ENCODE data around the gene MYH10.
"Not testable (repeated sequence)": the region's sequence is repeated elsewhere in the genome, so short reads cannot be mapped to it uniquely, and the experiment has no call there.

Gene MYH10

GRCh38 chr17:8662076-8662831, 31.7 kb upstream of the MYH10 start:
- Histone ChIP-seq H2BK12ac (ENCODE audit: low read length) (no peak overlapping the region), H3K79me1 (ENCODE audit: low read depth, low read length) (no peaks in the 10 kb centered on the region), H2BK5ac (ENCODE audit: low read length) (no peak overlapping the region), H2BK15ac (ENCODE audit: low read length) (no peak overlapping the region), H4K8ac (ENCODE audit: low read depth, low read length) (no peak overlapping the region), H3K4me3 (ENCODE audit: low read length in 2 of 2) (no peak overlapping the region), H2AK5ac (ENCODE audit: low read depth, low read length) (no peak overlapping the region), H3K36me3 (replicated peaks in 1 of 2; ENCODE audit: control insufficient read depth in 2 of 2, insufficient read depth in 2 of 2, low read length in 2 of 2) (no peaks in the 10 kb centered on the region), H3K4me1 (ENCODE audit: control insufficient read depth in 2 of 2, insufficient read depth in 1 of 2, low read depth in 1 of 2, low read length in 2 of 2) (no peaks in the 10 kb centered on the region), H3K9ac (ENCODE audit: low read depth, low read length, poor library complexity) (no peak overlapping the region), H2AFZ (ENCODE audit: low read length) (no peak overlapping the region), H3K9me3 (replicated peaks in 1 of 2; ENCODE audit: control insufficient read depth in 2 of 2, insufficient read depth in 1 of 2, low read depth in 1 of 2, low read length in 2 of 2) (no peaks in the 10 kb centered on the region), H3K18ac (ENCODE audit: low read length) (no peak overlapping the region), H3K14ac (ENCODE audit: low read length) (no peak overlapping the region), H4K91ac (ENCODE audit: low read depth, low read length, poor library complexity) (no peak overlapping the region), H3K4me2 (ENCODE audit: insufficient read depth, low read length, poor library complexity, severe bottlenecking) (no peak overlapping the region), H3K27ac (replicated peaks; ENCODE audit: low read length) (no peak overlapping the region), H3K4ac (ENCODE audit: low read length) (no peak overlapping the region), H3K27me3 (ENCODE audit: control insufficient read depth in 3 of 3, insufficient read depth in 3 of 3, low read depth in 1 of 3, low read length in 3 of 3) (peaks cover 0 to 10% (median 0%) of the 10 kb centered on the region in 3 experiments), H2BK120ac (ENCODE audit: low read depth, low read length) (no peak overlapping the region), H3K23ac (ENCODE audit: low read depth, low read length, poor library complexity) (no peak overlapping the region)
- WGBS, 2 donors (ENCODE audit: extremely low coverage in 2 of 2, insufficient read length in 2 of 2, insufficient replicate concordance in 1 of 2): no CpG with 5 or more reads among the region's 4 CpGs
- DNase-seq (ENCODE audit: low spot score): no peak

GRCh38 chr17:8660709-8661108, 30.2 kb upstream of the MYH10 start:
- not testable (repeated sequence) for H3K23ac ChIP-seq (ENCODE audit: low read depth, low read length, poor library complexity); H3K4ac ChIP-seq (ENCODE audit: low read length); H2BK15ac ChIP-seq (ENCODE audit: low read length); H3K14ac ChIP-seq (ENCODE audit: low read length); H2AFZ ChIP-seq (ENCODE audit: low read length); H4K91ac ChIP-seq (ENCODE audit: low read depth, low read length, poor library complexity); H3K27ac ChIP-seq (replicated peaks; ENCODE audit: low read length); H3K36me3 ChIP-seq (replicated peaks in 1 of 2; ENCODE audit: control insufficient read depth in 2 of 2, insufficient read depth in 2 of 2, low read length in 2 of 2); H3K18ac ChIP-seq (ENCODE audit: low read length); H3K4me3 ChIP-seq (ENCODE audit: low read length in 2 of 2); H3K4me2 ChIP-seq (ENCODE audit: insufficient read depth, low read length, poor library complexity, severe bottlenecking); H2BK12ac ChIP-seq (ENCODE audit: low read length); H3K9ac ChIP-seq (ENCODE audit: low read depth, low read length, poor library complexity); H3K9me3 ChIP-seq (replicated peaks in 1 of 2; ENCODE audit: control insufficient read depth in 2 of 2, insufficient read depth in 1 of 2, low read depth in 1 of 2, low read length in 2 of 2); H2BK5ac ChIP-seq (ENCODE audit: low read length); H3K79me1 ChIP-seq (ENCODE audit: low read depth, low read length); H2BK120ac ChIP-seq (ENCODE audit: low read depth, low read length); H2AK5ac ChIP-seq (ENCODE audit: low read depth, low read length); DNase-seq (ENCODE audit: low spot score); H3K4me1 ChIP-seq (ENCODE audit: control insufficient read depth in 2 of 2, insufficient read depth in 1 of 2, low read depth in 1 of 2, low read length in 2 of 2); H4K8ac ChIP-seq (ENCODE audit: low read depth, low read length)
- H3K27me3 ChIP-seq (ENCODE audit: control insufficient read depth in 3 of 3, insufficient read depth in 3 of 3, low read depth in 1 of 3, low read length in 3 of 3): peaks cover 0 to 10% (median 0%) of the 10 kb centered on the region in 3 experiments

DNA sequence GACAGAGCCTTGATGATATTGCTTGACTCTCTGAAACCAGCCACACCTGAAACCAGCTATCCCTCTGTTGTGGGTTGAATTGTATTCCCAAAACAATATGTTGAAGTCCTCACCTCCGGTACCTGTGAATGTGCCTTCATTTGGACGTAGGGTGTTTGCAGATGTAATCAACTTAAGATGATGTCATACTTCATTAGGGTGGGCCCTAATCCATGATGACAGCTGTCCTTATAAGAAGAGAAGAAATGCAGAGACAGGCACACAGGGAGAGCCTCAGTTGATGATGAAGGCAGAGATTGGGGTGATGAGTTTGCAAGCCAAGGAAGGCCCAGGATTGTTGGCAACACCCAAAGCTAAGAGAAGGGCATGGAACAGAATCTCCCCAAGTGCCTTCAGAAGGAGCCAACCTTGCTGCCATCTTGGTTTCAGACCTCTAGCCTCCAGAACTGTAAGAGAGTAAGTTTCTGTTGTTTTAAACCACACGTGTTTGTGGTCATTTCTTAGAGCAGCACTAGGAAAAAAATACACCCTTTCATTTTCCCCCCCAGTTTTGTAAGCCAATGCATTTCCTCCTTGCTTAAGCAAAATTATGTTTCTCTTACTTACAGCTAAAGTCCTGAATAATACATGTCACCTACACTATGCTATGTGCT, 29.4 kb upstream of the MYH10 start:
- no peak for DNase-seq (ENCODE audit: low spot score)

DNA sequence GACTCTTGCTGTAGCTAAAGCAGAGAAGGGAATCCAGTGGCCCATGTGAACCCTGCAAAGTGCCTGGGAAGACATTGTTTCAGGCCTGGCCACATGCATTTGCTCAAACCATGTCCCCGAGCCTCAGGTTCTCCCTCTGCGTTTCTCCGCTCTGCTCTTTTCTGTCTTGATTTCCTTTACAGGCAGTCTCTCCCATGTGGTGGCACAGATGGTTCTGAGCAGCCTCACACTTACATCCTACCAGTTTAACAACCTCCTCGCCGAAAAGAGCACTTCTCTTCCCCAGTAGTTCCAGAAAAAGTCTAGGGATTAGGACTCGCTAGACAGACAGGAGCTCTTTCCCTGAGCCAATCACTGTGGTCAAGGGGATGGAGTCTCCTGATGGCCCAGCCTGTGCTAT, 28.3 kb upstream of the MYH10 start:
- H2BK15ac ChIP-seq (ENCODE audit: low read length): no peak overlapping the region
- H4K8ac ChIP-seq (ENCODE audit: low read depth, low read length): no peak overlapping the region
- no peak overlapping the region for H2BK12ac ChIP-seq (ENCODE audit: low read length)

More for the DNA sequence above, 29.4 kb upstream of the MYH10 start:
- no peak overlapping the region for H4K91ac ChIP-seq (ENCODE audit: low read depth, low read length, poor library complexity)
- no peaks in the 10 kb centered on the region for H3K4me1 ChIP-seq (ENCODE audit: control insufficient read depth in 2 of 2, insufficient read depth in 1 of 2, low read depth in 1 of 2, low read length in 2 of 2)
- peak overlapping the region; percentile 73 for H4K8ac ChIP-seq (ENCODE audit: low read depth, low read length)
- peaks cover 0 to 10% (median 0%) of the 10 kb centered on the region in 3 experiments for H3K27me3 ChIP-seq (ENCODE audit: control insufficient read depth in 3 of 3, insufficient read depth in 3 of 3, low read depth in 1 of 3, low read length in 3 of 3)
- H3K18ac ChIP-seq (ENCODE audit: low read length): no peak overlapping the region
- no peak overlapping the region for H2AK5ac ChIP-seq (ENCODE audit: low read depth, low read length)
- no peaks in the 10 kb centered on the region for H3K79me1 ChIP-seq (ENCODE audit: low read depth, low read length)
- H3K9ac ChIP-seq (ENCODE audit: low read depth, low read length, poor library complexity): no peak overlapping the region
- H2BK15ac ChIP-seq (ENCODE audit: low read length): no peak overlapping the region
- peaks cover 0 to 3% of the 10 kb centered on the region in 2 donors for H3K9me3 ChIP-seq (replicated peaks in 1 of 2; ENCODE audit: control insufficient read depth in 2 of 2, insufficient read depth in 1 of 2, low read depth in 1 of 2, low read length in 2 of 2)
- no peak overlapping the region for H2BK5ac ChIP-seq (ENCODE audit: low read length)
- H3K4me3 ChIP-seq (ENCODE audit: low read length in 2 of 2): no peak overlapping the region
- H3K23ac ChIP-seq (ENCODE audit: low read depth, low read length, poor library complexity): no peak overlapping the region
- no peak overlapping the region for H2AFZ ChIP-seq (ENCODE audit: low read length)
- WGBS, 2 donors (ENCODE audit: extremely low coverage in 2 of 2, insufficient read length in 2 of 2, insufficient replicate concordance in 1 of 2): no CpG with 5 or more reads among the region's 3 CpGs
- no peak overlapping the region for H3K4ac ChIP-seq (ENCODE audit: low read length)
- no peak overlapping the region for H3K27ac ChIP-seq (replicated peaks; ENCODE audit: low read length)
- H2BK12ac ChIP-seq (ENCODE audit: low read length): no peak overlapping the region
- H3K14ac ChIP-seq (ENCODE audit: low read length): no peak overlapping the region
- no peak overlapping the region for H2BK120ac ChIP-seq (ENCODE audit: low read depth, low read length)
- no peaks in the 10 kb centered on the region for H3K36me3 ChIP-seq (replicated peaks in 1 of 2; ENCODE audit: control insufficient read depth in 2 of 2, insufficient read depth in 2 of 2, low read length in 2 of 2)
- no peak overlapping the region for H3K4me2 ChIP-seq (ENCODE audit: insufficient read depth, low read length, poor library complexity, severe bottlenecking)

More for the DNA sequence above, 28.3 kb upstream of the MYH10 start:
- Histone ChIP-seq H3K79me1 (ENCODE audit: low read depth, low read length) (no peaks in the 10 kb centered on the region), H3K23ac (ENCODE audit: low read depth, low read length, poor library complexity) (peak overlapping the region; percentile 6), H2BK120ac (ENCODE audit: low read depth, low read length) (no peak overlapping the region), H2AFZ (ENCODE audit: low read length) (no peak overlapping the region), H3K27me3 (ENCODE audit: control insufficient read depth in 3 of 3, insufficient read depth in 3 of 3, low read depth in 1 of 3, low read length in 3 of 3) (peaks cover 0 to 10% (median 0%) of the 10 kb centered on the region in 3 experiments), H4K91ac (ENCODE audit: low read depth, low read length, poor library complexity) (no peak overlapping the region), H3K27ac (replicated peaks; ENCODE audit: low read length) (no peak overlapping the region), H3K4me1 (ENCODE audit: control insufficient read depth in 2 of 2, insufficient read depth in 1 of 2, low read depth in 1 of 2, low read length in 2 of 2) (no peaks in the 10 kb centered on the region), H2AK5ac (ENCODE audit: low read depth, low read length) (no peak overlapping the region), H3K9ac (ENCODE audit: low read depth, low read length, poor library complexity) (no peak overlapping the region), H2BK5ac (ENCODE audit: low read length) (no peak overlapping the region), H3K4me2 (ENCODE audit: insufficient read depth, low read length, poor library complexity, severe bottlenecking) (no peak overlapping the region), H3K18ac (ENCODE audit: low read length) (no peak overlapping the region), H3K14ac (ENCODE audit: low read length) (no peak overlapping the region), H3K4me3 (ENCODE audit: low read length in 2 of 2) (no peak overlapping the region), H3K9me3 (replicated peaks in 1 of 2; ENCODE audit: control insufficient read depth in 2 of 2, insufficient read depth in 1 of 2, low read depth in 1 of 2, low read length in 2 of 2) (peaks cover 0 to 3% of the 10 kb centered on the region in 2 donors), H3K4ac (ENCODE audit: low read length) (no peak overlapping the region), H3K36me3 (replicated peaks in 1 of 2; ENCODE audit: control insufficient read depth in 2 of 2, insufficient read depth in 2 of 2, low read length in 2 of 2) (no peaks in the 10 kb centered on the region)
- WGBS, 2 donors (ENCODE audit: extremely low coverage in 2 of 2, insufficient read length in 2 of 2, insufficient replicate concordance in 1 of 2): no CpG with 5 or more reads among the region's 6 CpGs
- no peak for DNase-seq (ENCODE audit: low spot score)
